Measurements from ENCODE around the gene DTNB.
"Not testable (repeated sequence)": the region's sequence is repeated elsewhere in the genome, so short reads cannot be mapped to it uniquely, and the experiment has no call there.

Gene DTNB

GRCh38 chr2:25632396-25632795 is 41.0 kb downstream of the DTNB start:
- DNase-seq (ENCODE audit: low read depth, low spot score): no peak

- no peak for DNase-seq (ENCODE audit: low read depth, low spot score)
Measured at GRCh38 chr2:25624635-25625034, 48.7 kb downstream of the DTNB start.

- no peak for DNase-seq (ENCODE audit: low read depth, low spot score)
Measured at GRCh38 chr2:25623361-25623760, 50.0 kb downstream of the DTNB start.

- no peak for DNase-seq (ENCODE audit: low read depth, low spot score)
Measured at GRCh38 chr2:25620711-25621110, 52.7 kb downstream of the DTNB start.

- no peak for DNase-seq (ENCODE audit: low read depth, low spot score)
Measured at GRCh38 chr2:25620077-25620476, 53.3 kb downstream of the DTNB start.

- no peak for DNase-seq (ENCODE audit: low read depth, low spot score)
Measured at GRCh38 chr2:25619185-25619584, 54.2 kb downstream of the DTNB start.

GRCh38 chr2:25618676-25619075 is 54.7 kb downstream of the DTNB start:
- no peak for DNase-seq (ENCODE audit: low read depth, low spot score)

GRCh38 chr2:25617948-25618646 is 55.3 kb downstream of the DTNB start:
- DNase-seq (ENCODE audit: low read depth, low spot score): no peak

- no peak for DNase-seq (ENCODE audit: low read depth, low spot score)
Measured at GRCh38 chr2:25615920-25616319, 57.5 kb downstream of the DTNB start.

- DNase-seq (ENCODE audit: low read depth, low spot score): no peak
Measured at GRCh38 chr2:25615386-25615785, 58.0 kb downstream of the DTNB start.

GRCh38 chr2:25614711-25615110 is 58.7 kb downstream of the DTNB start:
- no peak for DNase-seq (ENCODE audit: low read depth, low spot score)

GRCh38 chr2:25608718-25609117 is 64.7 kb downstream of the DTNB start:
- DNase-seq (ENCODE audit: low read depth, low spot score): no peak

GRCh38 chr2:25606892-25607291 is 66.5 kb downstream of the DTNB start:
- no peak for DNase-seq (ENCODE audit: low read depth, low spot score)

- DNase-seq (ENCODE audit: low read depth, low spot score): no peak
Measured at GRCh38 chr2:25602333-25602723, 71.0 kb downstream of the DTNB start.

- not testable (repeated sequence) for DNase-seq (ENCODE audit: low read depth, low spot score)
Measured at GRCh38 chr2:25601711-25602332, 71.6 kb downstream of the DTNB start.

GRCh38 chr2:25598911-25599310 is 74.5 kb downstream of the DTNB start:
- no peak for DNase-seq (ENCODE audit: low read depth, low spot score)

- no peak for DNase-seq (ENCODE audit: low read depth, low spot score)
Measured at GRCh38 chr2:25598332-25598731, 75.0 kb downstream of the DTNB start.

GRCh38 chr2:25597881-25598280 is 75.5 kb downstream of the DTNB start:
- no peak for DNase-seq (ENCODE audit: low read depth, low spot score)

- no peak for DNase-seq (ENCODE audit: low read depth, low spot score)
Measured at GRCh38 chr2:25596516-25597244, 76.7 kb downstream of the DTNB start.

- DNase-seq (ENCODE audit: low read depth, low spot score): no peak
Measured at GRCh38 chr2:25595393-25595792, 78.0 kb downstream of the DTNB start.

- DNase-seq (ENCODE audit: low read depth, low spot score): no peak
Measured at GRCh38 chr2:25594991-25595390, 78.4 kb downstream of the DTNB start.

- no peak for DNase-seq (ENCODE audit: low read depth, low spot score)
Measured at GRCh38 chr2:25592766-25593292, 80.5 kb downstream of the DTNB start.

Measured in iPS DF 19.7 (cell line).